Central memory CD8-positive, alpha-beta T cell (primary cell): Measurements from ENCODE around the gene VPS37B.

ENCODE experiments used
- ATAC-seq: fragments of 150-1000 bp; cut with Tn5 transposase; replicated peaks from 2 replicates; pipeline ENCODE4 v1.10.0; 2022; ENCODE audit warnings: mild to moderate bottlenecking, moderate FRiP score, moderate number of reproducible peaks; ENCODE audit not compliant: poor library complexity, severe bottlenecking; ENCODE audit errors: extremely low read depth
- DNase-seq, 2 donors: peaks; one replicate each; pipeline ENCODE4 v3.0.0; 2021; ENCODE audit warnings: low spot score in 2 of 2
- H3K27ac Mint-ChIP-seq: one replicate; pipeline ENCODE4 v1.8.0; 2022; ENCODE audit warnings: low read depth, mild to moderate bottlenecking, moderate library complexity, mixed read lengths
- H3K27me3 Mint-ChIP-seq: one replicate; pipeline ENCODE4 v1.8.0; 2022; ENCODE audit warnings: mixed read lengths
- H3K36me3 Mint-ChIP-seq: one replicate; pipeline ENCODE4 v1.8.0; 2022; ENCODE audit warnings: mild to moderate bottlenecking, moderate library complexity, mixed read lengths; ENCODE audit not compliant: insufficient read depth
- H3K4me1 Mint-ChIP-seq: one replicate; pipeline ENCODE4 v1.8.0; 2022; ENCODE audit warnings: mixed read lengths
- H3K4me3 Mint-ChIP-seq: one replicate; pipeline ENCODE4 v1.8.0; 2022; ENCODE audit warnings: mild to moderate bottlenecking, moderate library complexity, mixed read lengths
- H3K9me3 Mint-ChIP-seq: one replicate; pipeline ENCODE4 v1.8.0; 2022; ENCODE audit warnings: mixed read lengths

Gene VPS37B

GRCh38 chr12:122825773-122826724 lies 69.9 kb downstream of the VPS37B start:
- Mint-ChIP-seq H3K4me3 (no peak overlapping the region), H3K9me3 (no peaks in the 10 kb centered on the region), H3K4me1 (no peaks in the 10 kb centered on the region), H3K27me3 (no peaks in the 10 kb centered on the region), H3K36me3 (peaks cover 2% of the 10 kb centered on the region), H3K27ac (no peak overlapping the region)
- DNase-seq = no peak
- ATAC-seq = no peak

- DNase-seq = no peak
- Mint-ChIP-seq H3K4me3 (no peak overlapping the region), H3K9me3 (no peaks in the 10 kb centered on the region), H3K27me3 (no peaks in the 10 kb centered on the region), H3K4me1 (no peaks in the 10 kb centered on the region), H3K36me3 (no peaks in the 10 kb centered on the region), H3K27ac (no peak overlapping the region)
- ATAC-seq = no peak
Observed at GRCh38 chr12:122823429-122823828, 72.5 kb downstream of the VPS37B start.

GRCh38 chr12:122820838-122821271 lies 75.1 kb downstream of the VPS37B start:
- no peaks in the 10 kb centered on the region for H3K4me1 Mint-ChIP-seq
- DNase-seq = no peak
- no peak for ATAC-seq
- no peaks in the 10 kb centered on the region for H3K9me3 Mint-ChIP-seq
- H3K27ac Mint-ChIP-seq = no peak overlapping the region
- H3K27me3 Mint-ChIP-seq = no peaks in the 10 kb centered on the region
- H3K4me3 Mint-ChIP-seq = no peak overlapping the region
- H3K36me3 Mint-ChIP-seq = no peaks in the 10 kb centered on the region

GRCh38 chr12:122820138-122820537 lies 75.8 kb downstream of the VPS37B start:
- no peak for DNase-seq
- Mint-ChIP-seq H3K4me3 (no peak overlapping the region), H3K27me3 (no peaks in the 10 kb centered on the region), H3K36me3 (no peaks in the 10 kb centered on the region), H3K9me3 (no peaks in the 10 kb centered on the region), H3K4me1 (no peaks in the 10 kb centered on the region), H3K27ac (no peak overlapping the region)
- ATAC-seq = no peak

GRCh38 chr12:122819209-122819785 lies 76.6 kb downstream of the VPS37B start:
- no peak for ATAC-seq
- no peaks in the 10 kb centered on the region for H3K27me3 Mint-ChIP-seq
- no peak overlapping the region for H3K4me3 Mint-ChIP-seq
- no peaks in the 10 kb centered on the region for H3K4me1 Mint-ChIP-seq
- H3K36me3 Mint-ChIP-seq = no peaks in the 10 kb centered on the region
- no peaks in the 10 kb centered on the region for H3K9me3 Mint-ChIP-seq
- no peak for DNase-seq
- peak overlapping the region; percentile 51 for H3K27ac Mint-ChIP-seq
